Pancreas (tissue), 10 donors: ENCODE results near the gene KCNN2. TPM values are rescaled to one million over a fixed set of nuclear protein-coding genes. Genes with fewer than 3 reads are reported as not detected.

Experiments
- ATAC-seq, 4 donors: fragments of 200-7000 bp; cut with Tn5 transposase; one replicate each; pipeline versions ENCODE4 v1.8.0 to v1.9.1; 2020; ENCODE audit warnings: mild to moderate bottlenecking in 4 of 4, moderate library complexity in 4 of 4
- DNase-seq, 6 donors: peaks; one replicate each; pipeline ENCODE4 v3.0.0-alpha.2; 2020
- FAIRE-seq: peaks from 2 replicates; lab custom pipeline; 2012; peaks lifted over from hg19 to GRCh38; lab: Jason Lieb, UNC
- H3K27ac ChIP-seq, 4 donors: fragments of 200-600 bp; sonication (generic); 1 replicate in 3 of 4; 2 replicates in 1 of 4; pipeline versions ENCODE4 v1.5.0 to v1.8.0; 2020
- H3K27me3 ChIP-seq, 4 donors: fragments of 200-600 bp; one replicate each; pipeline ENCODE4 v1.8.0; 2021
- H3K36me3 ChIP-seq, 3 donors: fragments of 200-600 bp; sonication (generic) in 1 of 3; one replicate each; pipeline versions ENCODE4 v1.5.0 to v1.8.0; 2020 to 2021
- H3K4me1 ChIP-seq, 3 donors: fragments of 200-600 bp; one replicate each; pipeline ENCODE4 v1.8.0; 2021
- H3K4me3 ChIP-seq, 4 donors: fragments of 200-600 bp; sonication (generic) in 2 of 4; one replicate each; pipeline versions ENCODE4 v1.5.0 to v1.8.0; 2020 to 2021
- H3K9me3 ChIP-seq, 4 donors: fragments of 200-600 bp; one replicate each; pipeline ENCODE4 v1.8.0; 2021
- whole genome bisulfite sequencing, 2 donors: extraction: QIAGEN DNeasy Blood & Tissue Kit; methylation state at CpG; one replicate each; pipeline ENCODE4 v1.1.7; 2013; 5-methylcytosine and 5-hydroxymethylcytosine counted together
- intact Hi-C, 3 donors: fragments of 100-400 bp; cut with DNase I; formaldehyde crosslinking; loops; one replicate each; pipeline versions ENCODE4 v1.11.1 to v1.14.2; 2022
- polyA plus RNA-seq, 2 donors: library from polyadenylated mRNA; stranded (reverse); fragments of 200-250 nt; gene quantifications; one replicate each; pipeline ENCODE4 v1.2.3, GENCODE V29; 2013
- total RNA-seq, 6 donors: library from RNA; stranded (reverse); fragmentation: NEBNext Ultra II Directional in 4 of 6; extraction: Animal tissue kit (Norgen Biotek cat#: 25700) in 4 of 6; gene quantifications; one replicate each; pipeline versions ENCODE4 v1.2.1 to v1.2.4, GENCODE V29; 2021 to 2023
- TF ChIP-seq, protein P1 (sequence below), 4 donors: fragments of 200-600 bp; sonication (generic) in 3 of 4; IDR thresholded peaks; one replicate each; pipeline versions ENCODE4 v1.5.0 to v1.8.0; 2021; ENCODE audit warnings: antibody characterized with exemption in 4 of 4
- donor health status: healthy with polysubstance abuse.
- donor health status: DM: no; HTN: no; CAD: no; lungs with moderate emphysema.
- donor health status: DM: no; HTN: no; CAD: no.
- donor health status: control.
- donor health status: control.
- donor health status: Bipolar disorder and iron deficiency.
- donor health status: DM: yes; HTN: yes; CAD: no.
- donor health status: DM: no; HTN: no; CAD: no.
- donor health status: DM: no; HTN: no; CAD: no.
- donor health status: DM: yes; HTN: yes; CAD: no.

The KCNN2 gene
- total RNA-seq (1 to 10 TPM; 1.5 to 3.2 (median 2.6) TPM), polyA plus RNA-seq (1 to 10 TPM; 1.1 to 3.4 TPM)

GRCh38 chr5:114361724-114362196, at the start of gene KCNN2:
Gene KCNN2, plus strand, starts transcription at chr5:114362070. Its CDS starts 70 bp downstream, at chr5:114362140.
- ATAC-seq (peak; percentile 86 to 94 (median 94)), DNase-seq (peak; percentile 89 to 96 (median 92)), FAIRE-seq (no peak)
- Histone ChIP-seq H3K4me3 (peak within 1 kb of the TSS; percentile 38 to 80 (median 79)), H3K27ac (peak within 1 kb of the TSS; percentile 70 to 80 (median 75)), H3K4me1 (peaks cover 0 to 6% (median 5%) of the 10 kb centered on the region in 3 donors), H3K36me3 (no peaks in the 10 kb centered on the region), H3K27me3 (peaks cover 0 to 8% (median 0%) of the 10 kb centered on the region in 4 donors), H3K9me3 (no peaks in the 10 kb centered on the region)
- 0 to 1% methylated on average over 33 of the region's 33 CpGs for WGBS, 2 donors
- intact Hi-C loops, result no loop called here
- TF ChIP-seq, protein P1, sequence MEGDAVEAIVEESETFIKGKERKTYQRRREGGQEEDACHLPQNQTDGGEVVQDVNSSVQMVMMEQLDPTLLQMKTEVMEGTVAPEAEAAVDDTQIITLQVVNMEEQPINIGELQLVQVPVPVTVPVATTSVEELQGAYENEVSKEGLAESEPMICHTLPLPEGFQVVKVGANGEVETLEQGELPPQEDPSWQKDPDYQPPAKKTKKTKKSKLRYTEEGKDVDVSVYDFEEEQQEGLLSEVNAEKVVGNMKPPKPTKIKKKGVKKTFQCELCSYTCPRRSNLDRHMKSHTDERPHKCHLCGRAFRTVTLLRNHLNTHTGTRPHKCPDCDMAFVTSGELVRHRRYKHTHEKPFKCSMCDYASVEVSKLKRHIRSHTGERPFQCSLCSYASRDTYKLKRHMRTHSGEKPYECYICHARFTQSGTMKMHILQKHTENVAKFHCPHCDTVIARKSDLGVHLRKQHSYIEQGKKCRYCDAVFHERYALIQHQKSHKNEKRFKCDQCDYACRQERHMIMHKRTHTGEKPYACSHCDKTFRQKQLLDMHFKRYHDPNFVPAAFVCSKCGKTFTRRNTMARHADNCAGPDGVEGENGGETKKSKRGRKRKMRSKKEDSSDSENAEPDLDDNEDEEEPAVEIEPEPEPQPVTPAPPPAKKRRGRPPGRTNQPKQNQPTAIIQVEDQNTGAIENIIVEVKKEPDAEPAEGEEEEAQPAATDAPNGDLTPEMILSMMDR (IDR thresholded peaks at IDR 0.05), result no peak

DNA sequence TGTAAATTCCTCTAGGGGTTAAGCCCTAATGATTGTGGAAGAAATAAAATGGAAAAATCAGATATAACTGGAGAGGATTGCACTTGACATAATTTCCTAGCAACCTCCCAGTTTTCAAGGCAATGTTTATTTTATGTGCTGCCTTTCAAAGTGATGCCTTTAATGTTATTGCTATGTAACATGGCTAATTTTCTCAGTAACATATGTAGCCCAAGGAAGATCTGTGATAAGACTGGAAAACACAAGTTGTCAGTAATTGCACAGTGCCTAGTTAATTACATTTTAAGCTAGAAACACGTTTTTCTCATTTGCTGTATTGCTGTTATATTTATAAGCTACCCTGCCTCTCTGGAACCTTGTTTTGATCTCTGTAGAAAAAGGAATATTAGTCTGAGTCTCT, 49.2 kb upstream of the KCNN2 start:
- TF ChIP-seq, protein P1 (IDR thresholded peaks at IDR 0.05), result no peak
- WGBS, 2 donors, result 11 to 24% methylated on average over 1 of the region's 1 CpG
- no peak overlapping the region for H3K27ac ChIP-seq
- H3K4me3 ChIP-seq, result no peak overlapping the region
- no peak for DNase-seq
- no peak for FAIRE-seq
- no peak for ATAC-seq
- no peaks in the 10 kb centered on the region for H3K9me3 ChIP-seq
- H3K27me3 ChIP-seq, result no peaks in the 10 kb centered on the region
- intact Hi-C loops, result no loop called here
- no peaks in the 10 kb centered on the region for H3K4me1 ChIP-seq
- H3K36me3 ChIP-seq, result no peaks in the 10 kb centered on the region

- H3K9me3 ChIP-seq, result no peaks in the 10 kb centered on the region
- DNase-seq (no peak), FAIRE-seq (no peak), ATAC-seq (no peak)
- no peak overlapping the region for H3K27ac ChIP-seq
- H3K36me3 ChIP-seq, result no peaks in the 10 kb centered on the region
- TF ChIP-seq, protein P1 (IDR thresholded peaks at IDR 0.05), result no peak
- no peaks in the 10 kb centered on the region for H3K27me3 ChIP-seq
- intact Hi-C loops, result no loop called here
- no peaks in the 10 kb centered on the region for H3K4me1 ChIP-seq
- 91 to 92% methylated on average over 2 of the region's 2 CpGs for WGBS, 2 donors
- no peak overlapping the region for H3K4me3 ChIP-seq
Measured at GRCh38 chr5:114314061-114314460, 47.8 kb upstream of the KCNN2 start.

DNA sequence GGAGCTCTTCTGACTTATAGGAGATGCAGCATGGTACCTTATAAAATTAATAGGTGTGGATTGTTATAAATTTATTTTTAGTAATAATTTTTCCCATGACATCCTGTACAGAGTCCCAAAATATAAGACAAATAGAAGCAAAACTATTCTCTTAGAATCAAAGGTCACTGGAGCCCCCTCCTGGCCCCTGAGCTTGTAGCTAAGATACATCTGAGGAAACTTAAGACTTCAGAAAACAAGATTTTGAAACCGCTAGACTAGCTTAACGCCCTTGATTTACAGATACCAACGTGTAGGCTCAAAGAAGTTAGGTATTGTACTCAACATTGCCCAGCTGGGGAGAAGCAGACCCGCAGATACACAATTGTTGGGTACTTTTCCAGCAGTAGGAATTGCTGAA, 45.7 kb upstream of the KCNN2 start:
- H3K36me3 ChIP-seq, result no peaks in the 10 kb centered on the region
- TF ChIP-seq, protein P1 (IDR thresholded peaks at IDR 0.05), result no peak
- H3K4me3 ChIP-seq, result no peak overlapping the region
- H3K4me1 ChIP-seq, result no peaks in the 10 kb centered on the region
- no peaks in the 10 kb centered on the region for H3K9me3 ChIP-seq
- no peak overlapping the region for H3K27ac ChIP-seq
- ATAC-seq (no peak), FAIRE-seq (no peak), DNase-seq (no peak)
- intact Hi-C loops, result no loop called here
- WGBS, 2 donors, result 50 to 54% methylated on average over 4 of the region's 4 CpGs
- no peaks in the 10 kb centered on the region for H3K27me3 ChIP-seq

DNA sequence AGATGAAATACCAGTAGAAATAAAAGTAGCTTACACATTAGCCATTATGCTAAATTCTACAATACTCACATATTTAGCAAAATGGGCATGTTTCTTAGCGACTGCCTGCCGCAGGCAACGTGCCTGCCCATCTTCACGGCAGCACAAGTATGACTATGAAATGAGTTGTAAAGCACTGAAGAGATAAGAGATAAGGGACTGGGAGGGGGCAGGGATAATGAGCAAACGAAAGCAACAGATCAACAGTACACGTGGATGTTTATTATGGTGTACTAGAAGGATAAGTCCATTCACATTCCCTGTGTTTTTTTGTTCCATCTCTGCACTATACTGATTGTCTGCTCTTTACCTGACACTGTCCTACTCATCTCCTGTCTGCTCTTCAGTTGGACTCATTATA, 44.1 kb upstream of the KCNN2 start:
- ATAC-seq, result no peak
- whole genome bisulfite sequencing, 2 donors, result 42 to 43% methylated on average over 6 of the region's 6 CpGs
- intact Hi-C loops, result no loop called here

More for the DNA sequence above, 44.1 kb upstream of the KCNN2 start:
- H3K27me3 ChIP-seq, result no peaks in the 10 kb centered on the region
- DNase-seq (no peak), FAIRE-seq (no peak)
- no peaks in the 10 kb centered on the region for H3K36me3 ChIP-seq
- no peaks in the 10 kb centered on the region for H3K9me3 ChIP-seq
- TF ChIP-seq, protein P1 (IDR thresholded peaks at IDR 0.05), result no peak
- H3K4me3 ChIP-seq, result no peak overlapping the region
- no peak overlapping the region for H3K27ac ChIP-seq
- no peaks in the 10 kb centered on the region for H3K4me1 ChIP-seq
